Lower leg skin (tissue), 3 donors: ENCODE measurements around the gene CDV3.

Experiments
- CTCF ChIP-seq, 3 donors: fragments of 450-650 bp; IDR thresholded peaks; one replicate each; pipeline ENCODE4 v1.5.1; 2016; ENCODE audit warnings: antibody characterized with exemption in 3 of 3, mild to moderate bottlenecking in 3 of 3, moderate library complexity in 2 of 3
- POLR2A ChIP-seq, 2 donors: fragments of 450-650 bp; IDR thresholded peaks; one replicate each; pipeline ENCODE4 v1.6.1; 2016 to 2017; ENCODE audit warnings: antibody characterized with exemption in 2 of 2, mild to moderate bottlenecking in 1 of 2, moderate library complexity in 1 of 2

GRCh38 chr3:133607816-133608215 lies 34.3 kb downstream of the CDV3 start:
- TF ChIP-seq POLR2A (IDR thresholded peaks at IDR 0.05), result no peak
- TF ChIP-seq CTCF (IDR thresholded peaks at IDR 0.05), result no peak
